Measurements from ENCODE around the gene SLC38A11. TPM values are rescaled to one million over a fixed set of nuclear protein-coding genes. Genes with fewer than 3 reads are reported as not detected.
"Not testable (repeated sequence)": the region's sequence is repeated elsewhere in the genome, so short reads cannot be mapped to it uniquely, and the experiment has no call there.

SLC38A11 gene
- total and polyA plus RNA-seq, 2 of the 13 experiments (the other 11 are each of a cell fraction or from before 2014, with no cell fraction given), result 14.0 to 14.3 TPM

DNA sequence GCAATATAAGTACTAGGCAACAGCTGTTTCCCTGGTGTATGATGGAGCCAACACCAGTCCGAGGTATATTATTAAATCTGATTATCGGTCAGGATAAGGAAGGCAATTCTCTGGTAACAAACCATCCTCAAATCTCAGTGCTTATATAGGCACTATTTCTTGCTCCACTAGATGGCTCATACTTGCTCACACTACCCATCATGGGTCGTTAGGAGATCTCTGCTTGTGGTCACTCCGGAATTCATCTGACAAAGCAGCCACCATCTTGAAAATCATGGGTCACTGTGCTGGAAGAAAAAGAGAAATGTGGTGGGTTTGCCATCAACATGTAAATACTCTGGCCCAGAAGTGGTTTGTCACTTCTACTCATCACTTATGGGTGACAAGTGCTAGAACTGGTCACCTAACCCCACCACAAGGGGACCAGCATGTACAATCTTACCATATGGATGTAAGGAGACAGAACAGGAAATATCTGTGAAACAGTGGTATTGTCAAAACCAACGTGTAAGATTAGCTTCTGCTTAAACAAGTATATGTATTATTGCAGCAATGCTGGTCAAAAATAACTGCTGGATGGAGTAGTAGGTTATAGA is 21.6 kb upstream of the SLC38A11 start:
- BruUV-seq (replicated peaks); CTCF ChIA-PET (ENCODE audit: low intra/inter-chr PET ratio, low total read pairs); H3K4me2 ChIP-seq (ENCODE audit: low read depth, low read length); H3K9ac ChIP-seq (ENCODE audit: insufficient read depth, low read depth, low read length); H3K4me3 ChIP-seq (replicated peaks in 1 of 3; ENCODE audit: insufficient read depth in 1 of 3, low read depth in 2 of 3, low read length in 3 of 3); H2AFZ ChIP-seq (ENCODE audit: low read length); H3K27ac ChIP-seq (ENCODE audit: extremely low read length, insufficient read depth, low read length); H3K27me3 ChIP-seq (ENCODE audit: control insufficient read depth in 1 of 2, insufficient read depth in 2 of 2, low read length in 2 of 2); H3K9me3 ChIP-seq (ENCODE audit: low read length); intact Hi-C loops (cut with micrococcal nuclease; ENCODE audit: unreplicated experiment); H3K4me1 ChIP-seq (ENCODE audit: insufficient read depth, low read length); H3K79me2 ChIP-seq (ENCODE audit: insufficient read depth, low read length); in situ Hi-C loops (cut with HindIII; ENCODE audit: extremely low pct_ligation_motif_present, low pct_unique_long_range_greater_than_20kb); POLR2A ChIA-PET; H4K20me1 ChIP-seq (ENCODE audit: insufficient read depth, low read length); H3K36me3 ChIP-seq (replicated peaks in 1 of 2; ENCODE audit: control insufficient read depth in 1 of 2, insufficient read depth in 2 of 2, low read length in 2 of 2): not testable (repeated sequence)
- FAIRE-seq (peak; percentile 12), DNase-seq (ENCODE audit: low spot score) (peak; percentile 6), ATAC-seq (peak; percentile 63)
- 39% methylated on average over 5 of the region's 5 CpGs for WGBS (ENCODE audit: low lambda C conversion rate)
- TF ChIP-seq ZMYM4 (CRISPR knock-in tag; IDR thresholded peaks at IDR 0.05), result 0 out of 2 replicates have a peak, but pooled peaks have one; percentile 24

- Histone ChIP-seq H3K27me3 (ENCODE audit: control insufficient read depth in 1 of 2, insufficient read depth in 2 of 2, low read length in 2 of 2) (no peaks in the 10 kb centered on the region; a peak in 2 of 5 replicates), H3K4me2 (ENCODE audit: low read depth, low read length) (no peak overlapping the region), H3K4me3 (replicated peaks in 1 of 3; ENCODE audit: insufficient read depth in 1 of 3, low read depth in 2 of 3, low read length in 3 of 3) (no peak overlapping the region), H3K36me3 (replicated peaks in 1 of 2; ENCODE audit: control insufficient read depth in 1 of 2, insufficient read depth in 2 of 2, low read length in 2 of 2) (no peaks in the 10 kb centered on the region), H3K27ac (ENCODE audit: extremely low read length, insufficient read depth, low read length) (no peak overlapping the region), H3K79me2 (ENCODE audit: insufficient read depth, low read length) (no peaks in the 10 kb centered on the region), H4K20me1 (ENCODE audit: insufficient read depth, low read length) (no peaks in the 10 kb centered on the region), H2AFZ (ENCODE audit: low read length) (no peak overlapping the region), H3K9me3 (ENCODE audit: low read length) (no peaks in the 10 kb centered on the region), H3K4me1 (ENCODE audit: insufficient read depth, low read length) (no peaks in the 10 kb centered on the region), H3K9ac (ENCODE audit: insufficient read depth, low read depth, low read length) (no peak overlapping the region)
- DNase-seq (ENCODE audit: low spot score) (no peak), ATAC-seq (no peak), FAIRE-seq (no peak)
- CTCF ChIA-PET (ENCODE audit: low intra/inter-chr PET ratio, low total read pairs), result no interaction called here
- in situ Hi-C loops (cut with HindIII; ENCODE audit: extremely low pct_ligation_motif_present, low pct_unique_long_range_greater_than_20kb), result no loop called here
- no peak for TF ChIP-seq TEAD3 (CRISPR knock-in tag; optimal IDR thresholded peaks at IDR 0.05; ENCODE audit: borderline replicate concordance)
- no peak for TF ChIP-seq SRSF4 (IDR thresholded peaks at IDR 0.05; ENCODE audit: low read depth, low read length, poor library complexity, severe bottlenecking)
- no peak for TF ChIP-seq ZNF605 (CRISPR knock-in tag; IDR thresholded peaks at IDR 0.05)
- TF ChIP-seq HNF1A (IDR thresholded peaks at IDR 0.05; ENCODE audit: low read depth), result no peak
- TF ChIP-seq HNF1A (CRISPR knock-in tag; IDR thresholded peaks at IDR 0.05; ENCODE audit: borderline replicate concordance), result no peak
- TF ChIP-seq, protein P1, sequence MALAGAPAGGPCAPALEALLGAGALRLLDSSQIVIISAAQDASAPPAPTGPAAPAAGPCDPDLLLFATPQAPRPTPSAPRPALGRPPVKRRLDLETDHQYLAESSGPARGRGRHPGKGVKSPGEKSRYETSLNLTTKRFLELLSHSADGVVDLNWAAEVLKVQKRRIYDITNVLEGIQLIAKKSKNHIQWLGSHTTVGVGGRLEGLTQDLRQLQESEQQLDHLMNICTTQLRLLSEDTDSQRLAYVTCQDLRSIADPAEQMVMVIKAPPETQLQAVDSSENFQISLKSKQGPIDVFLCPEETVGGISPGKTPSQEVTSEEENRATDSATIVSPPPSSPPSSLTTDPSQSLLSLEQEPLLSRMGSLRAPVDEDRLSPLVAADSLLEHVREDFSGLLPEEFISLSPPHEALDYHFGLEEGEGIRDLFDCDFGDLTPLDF (CRISPR knock-in tag; IDR thresholded peaks at IDR 0.05), result no peak
- intact Hi-C loops (cut with micrococcal nuclease; ENCODE audit: unreplicated experiment), result no loop called here
- POLR2A ChIA-PET, result no interaction called here
- no TSS peak for BruUV-seq (replicated peaks)
- 84% methylated on average over 3 of the region's 3 CpGs for WGBS (ENCODE audit: low lambda C conversion rate)
These were observed 21.0 kb upstream of the SLC38A11 start for GRCh38 chr2:164976301-164976700.

Measured in HepG2 (cell line).